IMR-90 (cell line): Measurements from ENCODE around the gene GPRC6A. TPM values are rescaled to one million over a fixed set of nuclear protein-coding genes. Genes with fewer than 3 reads are reported as not detected.

Source experiments
- ATAC-seq: fragments of 200-7000 bp; cut with Tn5 transposase; 2 replicates; pipeline ENCODE4 v1.9.1; 2020; ENCODE audit warnings: low read depth, mild to moderate bottlenecking, moderate library complexity
- BruUV-seq: library from RNA; stranded (reverse); fragments of 400-500 nt; replicated peaks from 2 replicates; lab custom pipeline; 2021; lab: Mats Ljungman, UMichigan
- CTCF ChIA-PET: fragments of 300-600 bp; formaldehyde crosslinking; extraction: SDS; loops from one replicate; lab custom pipeline; 2021; ENCODE audit warnings: antibody characterized with exemption; lab: Yijun Ruan, JAX
- POLR2A ChIA-PET: fragments of 300-600 bp; sonication (Branson Sonifier 250); formaldehyde crosslinking; loops from one replicate; lab custom pipeline; 2022; ENCODE audit warnings: antibody characterized with exemption; ENCODE audit not compliant: unreplicated experiment; lab: Charles Lee
- DNase-seq: peaks from one replicate; pipeline ENCODE4 v3.0.0; 2013
- H2AFZ ChIP-seq: replicated peaks from 2 replicates; pipeline ENCODE3; 2013; ENCODE audit warnings: low read length, mild to moderate bottlenecking; ENCODE audit not compliant: poor library complexity
- H2AK5ac ChIP-seq: 2 replicates; pipeline ENCODE4 v1.6.1; 2013; ENCODE audit warnings: low read depth, low read length, inconsistent platforms
- H2AK9ac ChIP-seq: replicated peaks from 2 replicates; pipeline ENCODE3; 2013; ENCODE audit warnings: mild to moderate bottlenecking, low read depth, low read length, moderate library complexity; ENCODE audit not compliant: poor library complexity
- H2BK120ac ChIP-seq: 2 replicates; pipeline ENCODE4 v1.6.1; 2013; ENCODE audit warnings: low read depth, low read length, inconsistent platforms
- H2BK15ac ChIP-seq: 3 replicates; pipeline ENCODE4 v1.6.1; 2013; ENCODE audit warnings: low read depth, low read length, inconsistent platforms
- H2BK20ac ChIP-seq: 2 replicates; pipeline ENCODE4 v1.6.1; 2013; ENCODE audit warnings: low read depth, mild to moderate bottlenecking, inconsistent platforms, low read length, moderate library complexity
- H2BK5ac ChIP-seq: 2 replicates; pipeline ENCODE4 v1.6.1; 2013; ENCODE audit warnings: mild to moderate bottlenecking, low read depth, low read length, inconsistent platforms; ENCODE audit not compliant: poor library complexity, severe bottlenecking
- H3K14ac ChIP-seq: replicated peaks from 2 replicates; pipeline ENCODE4 v1.6.1; 2013; ENCODE audit warnings: low read depth, low read length, inconsistent platforms
- H3K18ac ChIP-seq: 2 replicates; pipeline ENCODE4 v1.6.1; 2013; ENCODE audit warnings: low read depth, low read length, control low read depth
- H3K23ac ChIP-seq: 2 replicates; pipeline ENCODE4 v1.6.1; 2013; ENCODE audit warnings: low read depth, low read length, inconsistent platforms
- H3K27ac ChIP-seq: 2 replicates; pipeline ENCODE4 v1.5.1; 2013; ENCODE audit warnings: mild to moderate bottlenecking, control low read depth, low read length; ENCODE audit not compliant: insufficient read depth
- H3K27me3 ChIP-seq: 2 replicates; pipeline ENCODE4 v1.6.1; 2013; ENCODE audit warnings: low read length; ENCODE audit not compliant: control insufficient read depth, insufficient read depth
- H3K36me3 ChIP-seq: 2 replicates; pipeline ENCODE4 v1.6.1; 2013; ENCODE audit warnings: low read length, mixed read lengths; ENCODE audit not compliant: control insufficient read depth, insufficient read depth
- H3K4ac ChIP-seq: 2 replicates; pipeline ENCODE4 v1.6.1; 2013; ENCODE audit warnings: low read depth, low read length, inconsistent platforms
- H3K4me1 ChIP-seq: 2 replicates; pipeline ENCODE4 v1.6.1; 2013; ENCODE audit warnings: low read length, mixed read lengths; ENCODE audit not compliant: control insufficient read depth, insufficient read depth
- H3K4me2 ChIP-seq: 2 replicates; pipeline ENCODE4 v1.6.1; 2013; ENCODE audit warnings: low read depth, mild to moderate bottlenecking, control low read depth, low read length, moderate library complexity
- H3K4me3 ChIP-seq: 2 replicates; pipeline ENCODE4 v1.5.1; 2013; ENCODE audit warnings: low read depth, mild to moderate bottlenecking, control low read depth, low read length, moderate library complexity; ENCODE audit not compliant: insufficient read depth
- H3K56ac ChIP-seq: 2 replicates; pipeline ENCODE4 v1.6.1; 2013; ENCODE audit warnings: low read length, inconsistent platforms; ENCODE audit not compliant: insufficient read depth; ENCODE audit errors: extremely low read depth
- H3K79me1 ChIP-seq, 2 experiments: 2 replicates each; pipeline ENCODE4 v1.6.1; 2013; ENCODE audit warnings: low read length in 2 of 2, inconsistent platforms in 1 of 2, low read depth in 1 of 2
- H3K9ac ChIP-seq: 2 replicates; pipeline ENCODE4 v1.6.1; 2013; ENCODE audit warnings: low read depth, low read length, control low read depth
- H3K9me1 ChIP-seq: 2 replicates; pipeline ENCODE4 v1.6.1; 2013; ENCODE audit warnings: low read length, inconsistent platforms; ENCODE audit not compliant: insufficient read depth
- H3K9me3 ChIP-seq: 2 replicates; pipeline ENCODE4 v1.6.1; 2013; ENCODE audit warnings: low read length; ENCODE audit not compliant: control insufficient read depth, insufficient read depth
- H4K20me1 ChIP-seq: 2 replicates; pipeline ENCODE4 v1.6.1; 2013; ENCODE audit warnings: low read length, inconsistent platforms; ENCODE audit not compliant: insufficient read depth
- H4K5ac ChIP-seq: 2 replicates; pipeline ENCODE4 v1.6.1; 2013; ENCODE audit warnings: mild to moderate bottlenecking, low read depth, low read length, control low read depth
- H4K8ac ChIP-seq, 2 experiments: 2 replicates each; pipeline ENCODE4 v1.6.1; 2013; ENCODE audit warnings: low read depth in 2 of 2, low read length in 2 of 2, control low read depth in 1 of 2, inconsistent platforms in 1 of 2
- H4K91ac ChIP-seq: 2 replicates; pipeline ENCODE4 v1.6.1; 2013; ENCODE audit warnings: low read depth, low read length, inconsistent platforms; ENCODE audit not compliant: insufficient read depth
- BHLHE40 ChIP-seq: fragments of 150-350 bp; IDR thresholded peaks from 2 replicates; pipeline ENCODE4 v1.6.1; 2016; ENCODE audit warnings: mild to moderate bottlenecking, low read depth, low read length
- CEBPB ChIP-seq: IDR thresholded peaks from 2 replicates; pipeline ENCODE4 v1.6.1; 2012; ENCODE audit warnings: low read depth, low read length, improper control_type of control experiment
- CHD1 ChIP-seq: IDR thresholded peaks from 2 replicates; pipeline ENCODE4 v1.6.1; 2012; ENCODE audit warnings: low read depth, low read length, improper control_type of control experiment
- CTCF ChIP-seq: conservative IDR thresholded peaks from 2 replicates; pipeline ENCODE4 v1.5.1; 2012; ENCODE audit warnings: mild to moderate bottlenecking, low read depth, low read length, improper control_type of control experiment
- ELK1 ChIP-seq: fragments of 150-350 bp; IDR thresholded peaks from 2 replicates; pipeline ENCODE4 v1.6.1; 2016; ENCODE audit warnings: low read depth, mild to moderate bottlenecking, low read length, moderate library complexity, borderline replicate concordance
- FOS ChIP-seq: fragments of 150-350 bp; IDR thresholded peaks from 2 replicates; pipeline ENCODE4 v1.6.1; 2016; ENCODE audit warnings: low read depth, low read length
- MAFK ChIP-seq: IDR thresholded peaks from 2 replicates; pipeline ENCODE4 v1.6.1; 2012; ENCODE audit warnings: low read depth, low read length, improper control_type of control experiment
- MAZ ChIP-seq: IDR thresholded peaks from 2 replicates; pipeline ENCODE4 v1.6.1; 2012; ENCODE audit warnings: low read depth, mild to moderate bottlenecking, low read length, improper control_type of control experiment, moderate library complexity, borderline replicate concordance
- MXI1 ChIP-seq: IDR thresholded peaks from 2 replicates; pipeline ENCODE4 v1.6.1; 2012; ENCODE audit warnings: low read depth, mild to moderate bottlenecking, low read length, moderate library complexity, borderline replicate concordance
- NFE2L2 ChIP-seq: fragments of 150-350 bp; IDR thresholded peaks from 2 replicates; pipeline ENCODE4 v1.6.1; 2016; ENCODE audit warnings: low read depth, mild to moderate bottlenecking, low read length
- POLR2A ChIP-seq: IDR thresholded peaks from 2 replicates; pipeline ENCODE4 v1.6.1; 2012; ENCODE audit warnings: mild to moderate bottlenecking, low read depth, low read length
- RAD21 ChIP-seq: IDR thresholded peaks from 2 replicates; pipeline ENCODE4 v1.6.1; 2012; ENCODE audit warnings: low read length, improper control_type of control experiment
- RCOR1 ChIP-seq: IDR thresholded peaks from 2 replicates; pipeline ENCODE4 v1.6.1; 2012; ENCODE audit warnings: mild to moderate bottlenecking, low read length, improper control_type of control experiment; ENCODE audit not compliant: insufficient replicate concordance
- RFX5 ChIP-seq: IDR thresholded peaks from 2 replicates; pipeline ENCODE4 v1.8.0; 2012; ENCODE audit warnings: low read depth, mild to moderate bottlenecking, low read length, moderate library complexity
- SMC3 ChIP-seq: fragments of 150-350 bp; IDR thresholded peaks from 2 replicates; pipeline ENCODE4 v1.6.1; 2016; ENCODE audit warnings: low read depth, mild to moderate bottlenecking, antibody characterized with exemption, low read length, moderate library complexity
- USF2 ChIP-seq: fragments of 150-350 bp; IDR thresholded peaks from 2 replicates; pipeline ENCODE4 v1.6.1; 2017; ENCODE audit warnings: mild to moderate bottlenecking, antibody characterized with exemption, low read length, low read depth
- WGBS, 2 experiments: methylation state at CpG; one replicate each; pipeline versions ENCODE4 v1.1.5 to v1.1.7; 2013; ENCODE audit warnings: missing lambda C conversion rate in 2 of 2; ENCODE audit not compliant: insufficient read length in 1 of 2; ENCODE audit errors: extremely low coverage in 2 of 2; 5-methylcytosine and 5-hydroxymethylcytosine counted together
- dilution Hi-C: fragments of 300-500 bp; cut with HindIII; formaldehyde crosslinking; loops from one replicate; pipeline ENCODE4 v1.14.3; 2018; ENCODE audit warnings: low sequenced_read_pairs; ENCODE audit not compliant: unreplicated experiment
- in situ Hi-C: fragments of 300-500 bp; cut with MboI; formaldehyde crosslinking; loops from 3 replicates; pipeline ENCODE4 v1.14.3; 2019; ENCODE audit warnings: low sequenced_read_pairs, inconsistent platforms, mixed read lengths
- intact Hi-C: fragments of 100-400 bp; cut with micrococcal nuclease; formaldehyde crosslinking; loops from 2 replicates; pipeline ENCODE4 v1.10.0; 2022
- polyA plus RNA-seq, 3 experiments: library from polyadenylated mRNA; depleted of rRNA; stranded (reverse); fragments of >200 nt; gene quantifications; 2 replicates each; pipeline ENCODE4 v1.2.3, GENCODE V29; 2012; ENCODE audit warnings: low replicate concordance in 1 of 3
- total RNA-seq: library from RNA; depleted of rRNA; stranded (reverse); fragments of >200 nt; gene quantifications from 2 replicates; pipeline ENCODE4 v1.2.3, GENCODE V29; 2012

Gene GPRC6A
- total and polyA plus RNA-seq, 2 of the 4 experiments (the other 2 are of a cell fraction): not detected

GRCh38 chr6:116842459-116842858 lies 13.6 kb upstream of the GPRC6A start:
- no peak overlapping the region for H3K18ac ChIP-seq
- H3K4me1 ChIP-seq: no peaks in the 10 kb centered on the region
- H3K36me3 ChIP-seq: no peaks in the 10 kb centered on the region
- H3K4me2 ChIP-seq: no peak overlapping the region
- no peak overlapping the region for H2BK15ac ChIP-seq
- H3K27ac ChIP-seq: no peak overlapping the region
- no peak overlapping the region for H3K56ac ChIP-seq
- no peaks in the 10 kb centered on the region for H3K27me3 ChIP-seq
- in situ Hi-C loops (no loop called here), dilution Hi-C loops (no loop called here), intact Hi-C loops (no loop called here)
- H2AFZ ChIP-seq: no peak overlapping the region
- ATAC-seq: no peak
- no peak overlapping the region for H4K91ac ChIP-seq
- DNase-seq: no peak
- no peak overlapping the region for H3K9ac ChIP-seq
- H4K5ac ChIP-seq: no peak overlapping the region
- H3K9me3 ChIP-seq: no peaks in the 10 kb centered on the region
- H2BK20ac ChIP-seq: no peak overlapping the region
- TF ChIP-seq CEBPB (no peak), NFE2L2 (no peak), CHD1 (no peak), FOS (no peak), MAFK (no peak), BHLHE40 (no peak), CTCF (no peak), POLR2A (no peak), MAZ (no peak), RAD21 (no peak), RFX5 (no peak), MXI1 (no peak), RCOR1 (no peak), ELK1 (no peak), SMC3 (no peak), USF2 (no peak)
- no peak overlapping the region for H2AK5ac ChIP-seq
- no TSS peak for BruUV-seq
- H2AK9ac ChIP-seq: no peak overlapping the region
- H4K8ac ChIP-seq: no peak overlapping the region
- H2BK120ac ChIP-seq: no peak overlapping the region
- H3K14ac ChIP-seq: no peak overlapping the region
- H3K4ac ChIP-seq: no peak overlapping the region
- no peak overlapping the region for H3K23ac ChIP-seq
- no peak overlapping the region for H2BK5ac ChIP-seq
- POLR2A ChIA-PET: no interaction called here
- H3K79me1 ChIP-seq: no peaks in the 10 kb centered on the region
- WGBS, 2 experiments: no CpG with 5 or more reads among the region's 1 CpG
- no peak overlapping the region for H3K4me3 ChIP-seq
- H3K9me1 ChIP-seq: no peaks in the 10 kb centered on the region; the same call in 1 of the 2 replicates
- H4K20me1 ChIP-seq: no peaks in the 10 kb centered on the region
- CTCF ChIA-PET: interaction anchor here (1.1 kb wide), 1 partner anchor 60 kb away, joined by 3 read pairs; no protein-coding TSS in a partner anchor
